GM13977 (cell line): ENCODE data around the gene ANOS1.
"Not testable (repeated sequence)": the region's sequence is repeated elsewhere in the genome, so short reads cannot be mapped to it uniquely, and the experiment has no call there.

Source experiments
- DNase-seq: peaks from one replicate; pipeline ENCODE4 v3.0.0; 2012; ENCODE audit warnings: low spot score
- in situ Hi-C: fragments of 300-500 bp; cut with MboI; formaldehyde crosslinking; loops from one replicate; pipeline ENCODE4 v1.12.0; 2022; ENCODE audit warnings: low sequenced_read_pairs, low pct_unique_long_range_greater_than_20kb, mixed read lengths, inconsistent platforms; ENCODE audit not compliant: unreplicated experiment
- TF ChIP-seq, protein P1 (sequence below): IDR thresholded peaks from 2 replicates; pipeline ENCODE4 v1.5.1; 2012; ENCODE audit warnings: mild to moderate bottlenecking, control low read depth; ENCODE audit not compliant: insufficient read depth; ENCODE audit errors: extremely low read depth, missing control alignments

ANOS1 gene

GRCh38 chrX:8565729-8566128, 166.2 kb downstream of the ANOS1 start:
- no peak for DNase-seq
- in situ Hi-C loops = no loop called here
- TF ChIP-seq, protein P1, sequence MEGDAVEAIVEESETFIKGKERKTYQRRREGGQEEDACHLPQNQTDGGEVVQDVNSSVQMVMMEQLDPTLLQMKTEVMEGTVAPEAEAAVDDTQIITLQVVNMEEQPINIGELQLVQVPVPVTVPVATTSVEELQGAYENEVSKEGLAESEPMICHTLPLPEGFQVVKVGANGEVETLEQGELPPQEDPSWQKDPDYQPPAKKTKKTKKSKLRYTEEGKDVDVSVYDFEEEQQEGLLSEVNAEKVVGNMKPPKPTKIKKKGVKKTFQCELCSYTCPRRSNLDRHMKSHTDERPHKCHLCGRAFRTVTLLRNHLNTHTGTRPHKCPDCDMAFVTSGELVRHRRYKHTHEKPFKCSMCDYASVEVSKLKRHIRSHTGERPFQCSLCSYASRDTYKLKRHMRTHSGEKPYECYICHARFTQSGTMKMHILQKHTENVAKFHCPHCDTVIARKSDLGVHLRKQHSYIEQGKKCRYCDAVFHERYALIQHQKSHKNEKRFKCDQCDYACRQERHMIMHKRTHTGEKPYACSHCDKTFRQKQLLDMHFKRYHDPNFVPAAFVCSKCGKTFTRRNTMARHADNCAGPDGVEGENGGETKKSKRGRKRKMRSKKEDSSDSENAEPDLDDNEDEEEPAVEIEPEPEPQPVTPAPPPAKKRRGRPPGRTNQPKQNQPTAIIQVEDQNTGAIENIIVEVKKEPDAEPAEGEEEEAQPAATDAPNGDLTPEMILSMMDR = no peak

GRCh38 chrX:8548446-8548845, 183.5 kb downstream of the ANOS1 start:
- no peak for DNase-seq
- TF ChIP-seq, protein P1 = no peak
- in situ Hi-C loops = no loop called here

DNA sequence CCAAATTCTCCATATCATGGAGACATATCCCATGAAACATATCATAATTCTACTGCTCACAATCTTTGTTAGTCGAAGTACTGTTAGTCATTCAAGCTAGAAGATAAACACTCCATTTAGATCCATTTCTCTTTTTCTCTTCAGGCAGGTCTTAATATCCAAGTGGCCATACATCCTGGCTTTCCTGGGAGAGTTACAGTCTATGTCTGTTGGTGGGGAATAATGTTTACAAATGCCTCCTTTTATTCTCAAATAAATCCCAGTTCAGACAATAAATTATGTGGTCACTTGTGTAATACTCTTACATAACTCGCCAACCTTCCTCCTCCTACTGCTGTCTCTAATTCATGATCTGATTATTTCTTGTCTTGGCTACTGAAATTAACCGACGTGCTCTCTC, 185.2 kb downstream of the ANOS1 start:
- in situ Hi-C loops = no loop called here
- TF ChIP-seq, protein P1 = no peak
- no peak for DNase-seq

GRCh38 chrX:8520791-8521190, 211.1 kb downstream of the ANOS1 start:
- in situ Hi-C loops = no loop called here
- TF ChIP-seq, protein P1 = no peak

GRCh38 chrX:8520178-8520577, 211.8 kb downstream of the ANOS1 start:
- no peak for DNase-seq

More at GRCh38 chrX:8520791-8521190, 211.1 kb downstream of the ANOS1 start:
- DNase-seq = no peak

DNA sequence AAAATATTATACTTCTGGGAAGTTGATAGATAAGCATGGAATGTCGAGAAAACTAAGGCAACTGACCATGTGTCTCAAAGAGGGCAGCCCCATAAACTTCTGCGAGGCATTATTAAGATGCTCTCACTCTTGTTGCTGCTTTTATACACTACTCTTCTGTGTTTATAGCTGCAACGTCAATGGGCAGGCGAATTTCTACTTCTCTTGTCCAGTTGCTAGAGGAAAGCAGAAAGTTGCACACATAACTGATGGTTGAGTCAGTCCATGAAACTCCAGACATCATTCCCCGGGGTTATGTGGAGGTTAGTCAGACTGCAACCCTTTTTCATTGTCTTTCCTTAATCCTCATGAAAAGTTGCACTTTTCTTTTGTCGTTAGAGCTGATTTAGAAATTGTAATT, 227.5 kb downstream of the ANOS1 start:
- TF ChIP-seq, protein P1 = no peak
- in situ Hi-C loops = no loop called here
- no peak for DNase-seq

More at GRCh38 chrX:8520178-8520577, 211.8 kb downstream of the ANOS1 start:
- TF ChIP-seq, protein P1 = no peak
- in situ Hi-C loops = no loop called here

GRCh38 chrX:8502101-8502500, 229.8 kb downstream of the ANOS1 start:
- DNase-seq, in situ Hi-C loops: not testable (repeated sequence)
